HepG2 (cell line): ENCODE data around the gene HES6. TPM values are rescaled to one million over a fixed set of nuclear protein-coding genes. Genes with fewer than 3 reads are reported as not detected.

ENCODE experiments used
- KMT2A ChIP-seq: sonication (generic); formaldehyde crosslinking; IDR thresholded peaks from 2 replicates; pipeline ENCODE4 v1.4.0; 2020; ENCODE audit warnings: missing genetic modification reagents
- PRDM15 ChIP-seq: sonication (generic); formaldehyde crosslinking; IDR thresholded peaks from 2 replicates; pipeline ENCODE4 v1.4.0; 2020; ENCODE audit warnings: missing genetic modification reagents
- RXRA ChIP-seq: sonication (generic); formaldehyde crosslinking; IDR thresholded peaks from 2 replicates; pipeline ENCODE4 v1.5.1; 2020; ENCODE audit warnings: missing genetic modification reagents
- THRA ChIP-seq: sonication (generic); formaldehyde crosslinking; IDR thresholded peaks from 2 replicates; pipeline ENCODE4 v1.4.0; 2020; ENCODE audit warnings: missing genetic modification reagents, borderline replicate concordance
- ZNF138 ChIP-seq: sonication (generic); formaldehyde crosslinking; IDR thresholded peaks from 2 replicates; pipeline ENCODE4 v1.5.0; 2020; ENCODE audit warnings: mild to moderate bottlenecking, low read depth, missing genetic modification reagents
- ZNF296 ChIP-seq: sonication (generic); formaldehyde crosslinking; conservative IDR thresholded peaks from 2 replicates; pipeline ENCODE4 v1.5.0; 2020; ENCODE audit warnings: mild to moderate bottlenecking, missing genetic modification reagents
- ZNF589 ChIP-seq: sonication (generic); formaldehyde crosslinking; conservative IDR thresholded peaks from 2 replicates; pipeline ENCODE4 v1.8.0; 2022; ENCODE audit warnings: mild to moderate bottlenecking, moderate library complexity, missing genetic modification reagents
- ZNF629 ChIP-seq: sonication (generic); formaldehyde crosslinking; conservative IDR thresholded peaks from 2 replicates; pipeline ENCODE4 v1.5.0; 2020; ENCODE audit warnings: missing genetic modification reagents
- ZNF7 ChIP-seq: IDR thresholded peaks from 2 replicates; pipeline ENCODE4 v1.6.1; 2016; ENCODE audit warnings: missing biosample characterization, missing genetic modification reagents
- ZNF879 ChIP-seq: sonication (generic); formaldehyde crosslinking; IDR thresholded peaks from 2 replicates; pipeline ENCODE4 v1.8.1; 2023; ENCODE audit warnings: missing genetic modification reagents
- polyA plus RNA-seq, 8 experiments: library from polyadenylated mRNA; depleted of rRNA in 3 of 8; stranded (reverse) in 7 of 8; unstranded in 1 of 8; fragments of >200 nt; fragmentation: Illumina TruSeq in 4 of 8; extraction: Trizol in 4 of 8; gene quantifications; 2 replicates each; pipeline versions ENCODE4 v1.2.1 to v1.2.3, GENCODE V29; 2011 to 2016; ENCODE audit warnings: low read depth in 4 of 8, missing spikeins in 1 of 8, mixed read lengths in 1 of 8; ENCODE audit not compliant: insufficient read depth in 1 of 8
- total RNA-seq, 5 experiments: library from RNA; depleted of rRNA; stranded (reverse); fragments of >200 nt; fragmentation: Illumina TruSeq; extraction: Trizol; gene quantifications; 2 replicates each; pipeline ENCODE4 v1.2.3, GENCODE V29; 2016; ENCODE audit warnings: low read depth in 1 of 5

The HES6 gene
- total and polyA plus RNA-seq, 2 of the 13 experiments (the other 11 are each of a cell fraction or from before 2014, with no cell fraction given), result 19.5 to 82.8 TPM

DNA sequence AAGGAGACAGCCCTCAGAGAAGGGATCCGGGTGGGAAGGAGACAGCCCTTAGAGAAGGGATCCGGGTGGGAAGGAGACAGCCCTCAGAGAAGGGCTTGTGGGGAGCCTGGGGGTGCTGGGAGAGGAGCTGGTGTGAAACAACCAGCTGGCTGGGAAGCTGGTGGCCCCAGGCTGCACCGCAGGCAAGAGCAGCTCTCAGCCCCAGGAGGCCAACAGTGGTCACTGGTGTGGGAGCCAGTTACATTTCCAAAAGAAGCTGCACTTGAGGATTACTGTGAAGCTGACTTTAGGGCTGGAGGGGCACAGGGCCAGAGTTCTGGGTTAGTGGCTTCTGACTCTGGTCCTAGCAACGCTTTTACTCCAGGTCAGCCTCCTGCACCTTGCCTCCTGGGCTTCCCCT lies 3.3 kb downstream of the HES6 start (continued):
- TF ChIP-seq ZNF7 (CRISPR knock-in tag) (no peak), KMT2A (CRISPR knock-in tag) (no peak), ZNF629 (CRISPR knock-in tag) (no peak), PRDM15 (CRISPR knock-in tag) (no peak), ZNF296 (CRISPR knock-in tag) (no peak), RXRA (no peak), THRA (CRISPR knock-in tag) (no peak), ZNF138 (CRISPR knock-in tag) (no peak), ZNF879 (no peak), ZNF589 (CRISPR knock-in tag) (no peak)
